ENCODE results near the gene CMIP.

Gene CMIP

DNA sequence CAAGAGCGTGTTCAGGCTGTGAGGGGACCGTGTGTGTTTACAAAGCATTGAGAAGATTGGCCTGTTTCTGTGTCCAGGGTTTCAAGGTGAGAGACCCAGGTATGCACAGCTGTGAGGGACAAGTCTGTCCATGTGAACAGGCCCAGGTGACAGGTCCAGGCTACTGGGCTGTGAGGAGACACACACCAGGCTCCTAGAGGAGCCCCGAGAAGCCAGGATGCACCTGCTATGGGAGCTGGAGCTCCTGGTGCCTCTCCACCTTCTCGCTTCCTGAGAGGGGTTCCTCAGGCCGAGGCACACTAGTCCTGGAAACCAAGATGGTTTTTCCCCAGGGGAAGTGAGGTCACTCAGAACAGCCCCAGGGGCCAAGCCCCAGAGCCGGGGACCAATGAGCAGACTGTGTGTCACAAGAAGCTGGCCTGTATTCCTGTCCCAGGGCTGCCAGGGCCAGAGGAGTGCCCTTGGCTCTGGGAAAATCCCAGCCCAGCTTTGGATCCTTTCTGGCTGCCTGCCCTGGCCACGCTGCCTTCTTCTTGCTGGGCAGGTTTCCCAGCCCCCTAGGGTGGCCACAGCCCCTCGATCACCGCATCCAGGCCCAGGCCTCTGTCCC, 181.0 kb downstream of the CMIP start:
- no peak for TF ChIP-seq ZNF274 (IDR thresholded peaks at IDR 0.05; ENCODE audit: low read depth, low read length)
- H3K4me3 ChIP-seq (ENCODE audit: low read length) = no peak overlapping the region; the same call in 1 of the 2 replicates

DNA sequence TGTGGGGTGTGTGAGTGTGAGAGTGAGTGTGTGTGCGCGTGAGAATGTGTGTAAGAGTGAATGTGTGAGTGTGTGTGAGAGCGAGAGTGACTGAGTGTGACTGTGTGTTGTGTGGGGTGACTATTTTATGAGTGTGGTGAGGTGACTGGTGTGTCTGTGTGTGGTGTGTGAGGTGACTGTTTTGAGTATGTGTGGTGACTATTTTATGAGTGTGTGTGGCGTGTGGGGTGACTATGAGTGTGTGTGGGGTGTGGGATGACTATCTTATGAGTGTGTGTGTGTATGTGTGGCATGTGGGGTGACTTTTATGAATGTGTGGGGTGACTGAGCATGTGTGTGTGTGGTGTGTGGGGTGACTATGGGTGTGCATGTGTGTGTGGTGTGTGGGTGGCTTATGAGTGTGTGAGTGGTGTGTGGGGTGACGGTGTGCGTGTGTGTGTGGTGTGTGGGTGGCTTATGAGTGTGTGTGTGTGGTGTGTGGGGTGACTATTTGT, 181.6 kb downstream of the CMIP start:
- TF ChIP-seq ZNF274 (IDR thresholded peaks at IDR 0.05; ENCODE audit: low read depth, low read length) = no peak
- H3K4me3 ChIP-seq (ENCODE audit: low read length) = no peak overlapping the region; the same call in 1 of the 2 replicates

DNA sequence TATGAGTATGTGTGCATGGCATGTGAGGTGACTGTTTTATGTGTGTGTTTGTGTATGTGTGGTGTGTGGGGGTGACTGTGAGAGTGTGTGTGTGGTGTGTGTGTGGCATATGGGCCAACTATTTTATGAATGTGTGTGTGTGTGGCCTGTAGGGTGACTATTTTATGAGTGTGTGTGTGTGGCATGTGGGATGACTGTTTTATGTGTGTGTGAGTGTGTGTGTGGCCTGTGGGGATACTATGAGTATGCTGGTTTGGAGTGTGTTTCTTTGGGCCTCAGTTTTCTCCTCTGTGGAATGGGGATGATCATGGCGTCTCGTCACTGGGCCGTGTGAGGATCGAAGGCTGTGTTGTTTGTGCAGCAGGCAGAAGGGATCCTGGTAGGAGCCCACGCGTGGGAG, 182.4 kb downstream of the CMIP start:
- no peak for TF ChIP-seq ZNF274 (IDR thresholded peaks at IDR 0.05; ENCODE audit: low read depth, low read length)
- no peak overlapping the region for H3K4me3 ChIP-seq (ENCODE audit: low read length)

DNA sequence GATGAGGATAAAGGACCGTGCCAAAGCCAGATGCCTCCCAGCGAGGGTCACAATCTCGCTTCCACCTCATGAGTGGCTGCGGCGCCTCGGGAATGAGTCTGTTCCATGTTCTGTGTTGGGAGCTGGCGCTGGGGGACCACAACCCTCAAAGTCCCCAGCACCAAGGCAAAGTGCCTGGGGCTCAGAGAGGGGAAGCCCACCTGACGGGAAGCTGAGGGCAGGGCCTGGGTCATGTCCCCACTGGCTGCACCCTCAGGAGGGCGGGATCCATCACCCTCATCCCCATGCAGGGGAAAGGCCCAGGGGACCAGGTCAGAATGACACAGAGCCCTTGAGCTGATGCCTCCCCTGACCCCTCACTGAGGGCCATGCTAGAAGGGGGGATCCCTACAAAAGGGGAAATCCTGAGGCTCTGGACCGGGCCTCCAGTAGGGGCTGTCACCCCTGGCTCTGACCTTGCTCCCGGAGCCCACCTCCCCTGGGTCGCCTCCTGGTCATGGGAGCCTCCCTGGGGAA, 183.2 kb downstream of the CMIP start:
- no peak overlapping the region for H3K4me3 ChIP-seq (ENCODE audit: low read length)
- no peak for TF ChIP-seq ZNF274 (IDR thresholded peaks at IDR 0.05; ENCODE audit: low read depth, low read length)

DNA sequence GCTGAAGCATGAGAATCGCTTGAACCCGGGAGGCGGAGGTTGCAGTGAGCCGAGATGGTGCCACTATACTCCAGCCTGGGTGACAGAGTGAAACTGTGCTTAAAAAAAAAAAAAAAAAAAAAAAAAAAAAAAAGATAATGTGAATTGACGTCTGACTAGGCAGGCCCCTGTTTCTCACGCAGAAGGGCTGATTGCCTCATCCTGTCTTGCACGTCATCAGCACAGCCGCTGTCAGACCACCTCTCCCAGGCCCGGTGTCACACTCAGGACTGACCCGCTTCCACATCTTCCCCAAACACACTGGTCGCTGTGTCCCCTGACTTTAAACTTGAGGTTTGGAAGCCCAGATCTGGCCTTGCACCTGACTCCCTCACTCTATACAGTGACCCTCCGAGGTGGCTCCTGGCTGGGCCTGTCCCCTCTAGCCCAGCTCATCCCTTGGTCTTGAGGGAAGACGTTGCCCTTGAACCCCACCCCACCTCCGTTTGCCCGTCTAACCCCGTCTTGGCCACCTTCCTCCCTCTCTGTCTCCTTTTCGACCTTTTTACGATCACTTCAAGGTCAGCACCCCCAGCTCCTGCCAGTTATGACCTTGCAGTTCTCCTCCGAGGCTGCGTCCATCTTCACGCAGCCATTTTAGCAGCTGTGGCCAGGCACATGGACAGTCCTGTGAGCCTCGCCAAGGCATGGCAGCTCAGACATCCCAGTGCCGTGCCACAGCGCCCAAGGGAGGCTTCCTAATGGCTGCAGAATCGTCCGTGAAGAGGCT, 184.6 kb downstream of the CMIP start:
- H3K4me3 ChIP-seq (ENCODE audit: low read length) = no peak overlapping the region
- no peak for TF ChIP-seq ZNF274 (IDR thresholded peaks at IDR 0.05; ENCODE audit: low read depth, low read length)

DNA sequence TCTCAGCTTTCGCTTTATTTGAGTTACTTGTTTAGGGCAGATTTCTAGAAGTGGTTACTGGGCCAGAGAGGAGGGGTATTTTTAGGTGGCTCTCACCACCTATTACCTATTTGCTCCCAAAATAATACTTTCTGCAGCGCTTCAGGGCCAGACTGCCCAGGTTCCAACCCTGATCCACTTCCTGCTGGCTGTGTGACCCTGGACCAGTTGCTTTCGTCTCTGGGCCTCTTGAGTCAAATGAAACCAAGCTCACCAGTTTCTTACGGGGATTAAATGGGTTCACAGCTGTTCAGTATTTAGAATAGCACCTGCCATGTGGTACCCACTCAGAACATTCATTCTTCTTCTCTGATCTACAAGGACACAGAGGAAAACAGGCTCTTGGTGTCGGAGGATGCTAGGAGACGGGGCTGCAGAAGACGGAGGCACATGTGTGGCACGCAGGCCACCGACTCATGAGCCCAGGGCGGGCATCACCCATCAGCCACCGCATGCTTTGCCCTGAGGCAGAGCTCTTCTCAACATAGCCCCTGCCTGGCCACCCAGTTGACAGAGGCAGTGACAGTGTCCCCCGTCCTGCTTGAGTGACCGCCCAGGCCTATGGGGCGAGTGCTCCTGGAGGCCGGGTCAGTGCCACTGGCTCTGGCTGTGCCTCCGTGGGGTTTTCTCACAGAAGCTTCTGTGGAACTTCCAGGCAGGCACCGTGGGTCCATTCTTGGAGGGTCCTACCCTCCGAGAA, 185.5 kb downstream of the CMIP start:
- H3K4me3 ChIP-seq (ENCODE audit: low read length) = no peak overlapping the region
- TF ChIP-seq ZNF274 (IDR thresholded peaks at IDR 0.05; ENCODE audit: low read depth, low read length) = no peak

DNA sequence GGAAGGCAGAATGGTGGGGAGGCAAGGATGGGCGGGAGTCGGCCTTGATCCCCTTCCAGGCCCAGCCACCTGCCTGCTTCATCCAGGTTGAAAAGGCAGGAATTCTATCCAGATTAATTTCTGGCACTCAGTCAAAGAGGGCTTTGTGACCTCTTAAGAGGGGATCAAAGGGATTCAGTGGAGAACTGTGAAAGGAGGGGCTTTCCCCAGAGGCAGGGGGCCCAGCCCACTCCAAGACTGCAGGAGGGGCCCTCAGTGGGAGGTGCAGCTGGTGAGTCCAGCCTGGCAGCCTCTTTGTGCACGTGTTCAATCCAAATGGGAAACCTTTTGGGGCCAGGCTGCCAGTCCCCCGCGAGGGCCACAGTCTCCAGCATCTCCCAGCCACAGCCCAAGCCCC, 186.0 kb downstream of the CMIP start:
- no peak for TF ChIP-seq ZNF274 (IDR thresholded peaks at IDR 0.05; ENCODE audit: low read depth, low read length)
- H3K4me3 ChIP-seq (ENCODE audit: low read length) = no peak overlapping the region

DNA sequence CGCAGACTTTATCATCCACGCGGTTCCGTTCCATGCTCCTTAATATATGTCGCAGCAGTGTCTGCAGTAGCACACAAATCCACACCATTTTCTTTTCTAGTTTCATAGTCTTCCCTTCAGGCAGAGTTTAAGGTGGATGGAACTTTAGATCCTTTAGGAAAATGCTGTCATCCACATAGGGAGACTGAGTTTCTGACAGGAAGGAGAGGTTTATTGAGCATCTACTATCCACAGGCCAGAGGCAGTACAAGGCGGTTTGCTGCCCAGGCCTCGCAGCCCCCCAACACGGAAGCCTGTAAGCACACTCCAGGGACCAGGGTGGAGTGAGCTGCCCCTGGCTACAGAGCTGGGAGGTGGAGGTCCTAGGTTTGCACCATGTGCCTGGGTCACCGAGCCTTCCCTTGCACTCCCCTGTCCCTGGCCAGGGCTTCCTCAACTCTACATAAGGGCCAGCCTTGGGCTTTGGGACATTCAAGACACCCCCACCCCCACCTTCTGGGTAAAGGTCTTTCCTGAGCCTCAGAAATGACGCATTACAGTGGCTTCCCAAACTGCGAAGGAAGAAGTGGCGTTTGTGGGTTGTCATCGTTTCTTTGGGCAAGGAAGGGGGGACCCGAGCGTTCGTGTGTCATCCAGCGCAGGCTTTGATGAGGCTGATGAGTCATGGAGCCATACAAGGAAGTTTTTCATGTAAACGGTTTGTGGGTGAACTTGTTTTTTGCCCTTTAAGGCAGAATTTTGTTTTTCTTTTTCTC, 188.0 kb downstream of the CMIP start:
- TF ChIP-seq ZNF274 (IDR thresholded peaks at IDR 0.05; ENCODE audit: low read depth, low read length) = no peak
- no peak overlapping the region for H3K4me3 ChIP-seq (ENCODE audit: low read length)

DNA sequence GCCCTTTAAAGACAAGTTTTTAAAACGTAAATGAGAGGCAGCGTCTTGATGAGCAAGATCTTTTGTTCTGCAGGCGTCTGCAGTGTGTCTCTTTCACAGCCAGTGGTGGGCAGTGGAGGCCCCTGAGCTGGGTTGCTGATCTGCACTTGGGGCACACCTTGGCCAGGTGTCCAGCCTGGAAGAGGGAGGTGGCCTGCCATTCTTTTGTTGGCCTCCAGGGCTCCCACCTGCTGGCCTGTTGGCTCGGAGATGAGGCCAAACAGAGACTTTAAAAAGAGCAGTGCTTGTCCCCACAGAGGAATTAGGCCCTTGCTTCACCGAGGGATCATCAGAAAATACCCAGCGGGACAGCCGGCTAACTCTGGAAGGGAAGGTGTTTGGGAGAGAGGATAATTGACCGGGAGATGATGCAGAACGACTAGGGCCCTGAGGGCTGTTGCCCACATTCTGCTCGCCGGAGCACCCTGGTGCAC, 188.6 kb downstream of the CMIP start:
- no peak overlapping the region for H3K4me3 ChIP-seq (ENCODE audit: low read length)
- no peak for TF ChIP-seq ZNF274 (IDR thresholded peaks at IDR 0.05; ENCODE audit: low read depth, low read length)

DNA sequence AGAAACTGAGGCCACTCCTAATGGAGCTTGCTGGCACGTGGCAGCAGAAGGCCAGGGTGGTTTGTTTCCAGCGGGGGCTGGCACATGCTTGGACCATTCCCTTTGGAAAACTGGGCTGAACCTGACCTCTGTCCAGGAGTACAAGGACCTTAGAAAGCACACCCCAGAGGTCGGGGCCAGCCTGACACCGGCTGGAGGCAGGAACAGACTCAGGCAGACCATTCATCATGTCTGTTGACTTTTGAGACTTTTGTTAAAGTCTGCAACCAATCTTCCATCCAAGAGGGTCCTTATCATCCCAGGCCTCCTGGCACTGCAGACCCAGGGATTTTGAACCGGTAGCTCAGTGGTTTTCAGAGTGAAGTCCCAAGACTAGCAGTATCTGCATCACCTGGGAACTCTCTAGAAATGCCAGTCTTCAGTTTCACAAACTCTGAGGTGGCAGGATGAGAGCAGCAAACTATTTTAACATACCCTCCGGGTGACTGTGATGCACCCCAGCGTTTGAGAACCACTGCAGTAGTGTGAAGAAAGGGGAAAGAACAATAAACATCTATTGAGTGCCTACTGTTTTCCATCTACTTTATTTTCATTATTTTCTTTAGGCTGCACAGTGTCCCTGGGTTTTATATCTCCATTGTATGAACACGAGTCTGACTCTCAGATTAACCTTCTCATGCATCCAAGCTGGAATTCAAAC, 189.2 kb downstream of the CMIP start:
- H3K4me3 ChIP-seq (ENCODE audit: low read length) = no peak overlapping the region
- no peak for TF ChIP-seq ZNF274 (IDR thresholded peaks at IDR 0.05; ENCODE audit: low read depth, low read length)

DNA sequence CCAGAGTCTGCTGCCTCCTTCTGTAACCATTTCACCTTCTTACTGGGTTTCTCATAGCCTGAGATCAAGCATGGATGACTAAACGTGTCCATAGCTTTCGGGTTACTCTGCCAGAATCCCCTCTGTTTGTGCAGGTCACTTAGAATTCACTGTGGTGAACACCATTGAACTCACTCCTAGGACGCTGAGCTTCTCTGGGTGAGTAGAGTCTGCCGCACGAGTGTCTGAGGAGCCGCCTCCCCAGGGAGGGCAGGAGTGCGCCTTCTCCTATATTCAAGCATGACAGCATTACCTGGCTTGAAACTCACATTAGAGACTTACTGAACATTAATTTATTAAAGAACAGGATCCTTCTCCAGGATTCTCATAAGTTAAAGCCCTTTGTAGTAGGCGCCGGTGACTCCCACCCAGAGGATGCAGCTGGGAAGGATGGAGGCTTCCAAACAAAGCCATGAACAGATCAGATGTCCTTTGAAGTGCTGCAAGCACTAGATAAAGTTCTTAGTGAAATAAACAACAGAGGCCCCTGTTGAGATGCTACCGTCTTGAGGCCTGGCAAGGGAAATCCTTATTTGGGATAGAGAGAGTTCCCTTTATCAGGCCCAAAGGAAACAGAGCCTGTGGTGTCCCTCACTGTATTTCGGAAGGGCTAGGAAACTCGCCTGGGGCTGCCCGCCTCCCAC, 189.9 kb downstream of the CMIP start:
- no peak for TF ChIP-seq ZNF274 (IDR thresholded peaks at IDR 0.05; ENCODE audit: low read depth, low read length)
- no peak overlapping the region for H3K4me3 ChIP-seq (ENCODE audit: low read length)

DNA sequence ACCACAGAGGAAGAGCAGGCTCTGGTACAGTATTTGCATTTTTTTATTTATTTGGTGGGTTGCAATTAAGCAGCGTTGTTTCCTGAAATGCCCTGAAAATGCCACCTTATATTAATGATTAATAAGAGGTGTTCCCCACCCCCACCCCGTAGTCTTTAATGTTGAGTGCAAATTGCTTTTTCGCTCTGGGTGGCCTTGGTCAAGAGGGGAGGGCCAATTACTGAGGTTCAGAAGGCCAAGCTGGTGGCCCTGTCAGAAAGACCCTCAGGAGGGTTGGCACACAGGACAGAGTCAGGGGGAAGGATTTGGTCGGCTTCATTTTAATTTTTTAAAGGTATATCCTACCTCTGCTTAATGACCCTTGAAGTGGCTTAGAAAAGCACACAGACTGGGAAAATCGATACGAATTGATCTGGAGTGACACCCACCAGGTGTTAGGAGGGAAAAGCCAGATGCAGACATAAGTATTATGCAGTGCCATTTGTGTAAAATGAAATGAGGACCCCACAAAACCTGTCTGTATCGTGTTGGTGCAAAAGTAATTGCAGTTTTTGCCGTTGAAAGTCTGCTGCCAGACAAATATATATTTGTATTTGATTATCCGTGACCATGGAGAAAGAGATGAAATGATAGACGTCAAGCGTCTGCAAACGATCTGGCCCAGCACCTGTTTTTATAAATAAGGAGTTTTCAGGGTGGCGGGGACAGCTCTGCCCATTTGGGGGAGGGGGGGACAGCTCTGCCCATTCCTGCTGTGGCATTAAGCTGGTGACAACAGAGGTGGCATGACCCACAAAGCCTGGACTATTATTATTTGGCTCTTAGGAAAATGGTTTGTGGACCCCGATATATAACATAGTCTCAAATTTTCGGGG, 190.7 kb downstream of the CMIP start:
- no peak for TF ChIP-seq ZNF274 (IDR thresholded peaks at IDR 0.05; ENCODE audit: low read depth, low read length)
- no peak overlapping the region for H3K4me3 ChIP-seq (ENCODE audit: low read length)

All from GM08714 (cell line).